HTR-8/SVneo (cell line): Measurements from ENCODE around the gene CDC42BPB.
A peak's percentile ranks its signal among the peaks of the same experiment; 100 is the strongest.

Source experiments
- DNase-seq: peaks from one replicate; pipeline ENCODE4 v3.0.0; 2011; ENCODE audit warnings: low spot score, mixed read lengths; ENCODE audit not compliant: insufficient read length
- FAIRE-seq: peaks from 2 replicates; lab custom pipeline; 2011; peaks lifted over from hg19 to GRCh38; lab: Jason Lieb, UNC

CDC42BPB gene

GRCh38 chr14:103001651-103002396 is 55.5 kb downstream of the CDC42BPB start:
- no peak for DNase-seq

GRCh38 chr14:103001226-103001625 is 56.1 kb downstream of the CDC42BPB start:
- FAIRE-seq = no peak
- no peak for DNase-seq

More at GRCh38 chr14:103001651-103002396, 55.5 kb downstream of the CDC42BPB start:
- FAIRE-seq = no peak

GRCh38 chr14:103000291-103000921 is 56.9 kb downstream of the CDC42BPB start:
- FAIRE-seq (no peak), DNase-seq (no peak)

- no peak for FAIRE-seq
Observed at GRCh38 chr14:102999227-102999895, 58.0 kb downstream of the CDC42BPB start.

GRCh38 chr14:102998393-102998792 is 59.0 kb downstream of the CDC42BPB start:
- no peak for DNase-seq
- FAIRE-seq = no peak

More at GRCh38 chr14:102999227-102999895, 58.0 kb downstream of the CDC42BPB start:
- DNase-seq = no peak

GRCh38 chr14:102996941-102997340 is 60.4 kb downstream of the CDC42BPB start:
- DNase-seq = no peak
- FAIRE-seq = no peak

- no peak for FAIRE-seq
Observed at GRCh38 chr14:102994689-102995088, 62.7 kb downstream of the CDC42BPB start.

GRCh38 chr14:102993523-102993922 is 63.8 kb downstream of the CDC42BPB start:
- peak; percentile 52 for FAIRE-seq
- peak; percentile 40 for DNase-seq

More at GRCh38 chr14:102994689-102995088, 62.7 kb downstream of the CDC42BPB start:
- no peak for DNase-seq

GRCh38 chr14:102991376-102991775 is 66.0 kb downstream of the CDC42BPB start:
- DNase-seq (no peak), FAIRE-seq (no peak)

GRCh38 chr14:102988054-102988453 is 69.3 kb downstream of the CDC42BPB start:
- no peak for DNase-seq
- FAIRE-seq = no peak

GRCh38 chr14:102986810-102987579 is 70.4 kb downstream of the CDC42BPB start:
- FAIRE-seq = no peak
- no peak for DNase-seq

GRCh38 chr14:102985665-102986064 is 71.7 kb downstream of the CDC42BPB start:
- DNase-seq = no peak
- FAIRE-seq = no peak

- FAIRE-seq = peak; percentile 54
- DNase-seq = no peak
Observed at GRCh38 chr14:102984336-102985102, 72.8 kb downstream of the CDC42BPB start.

GRCh38 chr14:102983496-102983895 is 73.9 kb downstream of the CDC42BPB start:
- DNase-seq (no peak), FAIRE-seq (no peak)

GRCh38 chr14:102982852-102983470 is 74.4 kb downstream of the CDC42BPB start:
- no peak for DNase-seq
- FAIRE-seq = no peak

GRCh38 chr14:102980409-102980810 is 76.9 kb downstream of the CDC42BPB start:
- no peak for FAIRE-seq
- DNase-seq = no peak

GRCh38 chr14:102979406-102979805 is 77.9 kb downstream of the CDC42BPB start:
- FAIRE-seq (no peak), DNase-seq (no peak)

GRCh38 chr14:102977475-102977874 is 79.9 kb downstream of the CDC42BPB start:
- DNase-seq = no peak
- FAIRE-seq = no peak

- FAIRE-seq (no peak), DNase-seq (no peak)
Observed at GRCh38 chr14:102975662-102976061, 81.7 kb downstream of the CDC42BPB start.
